GM19455 (cell line): ENCODE results near the gene MOCS1.

Source experiments
- ATAC-seq: cut with Tn5 transposase; IDR thresholded peaks from one replicate; pipeline ENCODE4 v1.9.1; 2021; ENCODE audit not compliant: unreplicated experiment

The MOCS1 gene

GRCh38 chr6:39905640-39905975 is 28.7 kb downstream of the MOCS1 start:
- no peak for ATAC-seq

GRCh38 chr6:39904946-39905639 is 29.2 kb downstream of the MOCS1 start:
- no peak for ATAC-seq

GRCh38 chr6:39903656-39904055 is 30.6 kb downstream of the MOCS1 start:
- no peak for ATAC-seq

- ATAC-seq: no peak
Measured at GRCh38 chr6:39902786-39903465, 31.3 kb downstream of the MOCS1 start.

GRCh38 chr6:39902136-39902535 is 32.1 kb downstream of the MOCS1 start:
- no peak for ATAC-seq

- ATAC-seq: no peak
Measured at GRCh38 chr6:39901670-39902069, 32.6 kb downstream of the MOCS1 start.

- ATAC-seq: no peak
Measured at GRCh38 chr6:39901116-39901655, 33.1 kb downstream of the MOCS1 start.

GRCh38 chr6:39899554-39900295 is 34.5 kb downstream of the MOCS1 start:
- ATAC-seq: no peak

GRCh38 chr6:39898625-39899024 is 35.6 kb downstream of the MOCS1 start:
- ATAC-seq: no peak

GRCh38 chr6:39897698-39898097 is 36.6 kb downstream of the MOCS1 start:
- no peak for ATAC-seq

- ATAC-seq: no peak
Measured at GRCh38 chr6:39896701-39897100, 37.6 kb downstream of the MOCS1 start.

GRCh38 chr6:39893286-39893685 is 41.0 kb downstream of the MOCS1 start:
- no peak for ATAC-seq

GRCh38 chr6:39892490-39893129 is 41.7 kb downstream of the MOCS1 start:
- no peak for ATAC-seq

- no peak for ATAC-seq
Measured at GRCh38 chr6:39891976-39892375, 42.3 kb downstream of the MOCS1 start.

GRCh38 chr6:39891353-39891752 is 42.9 kb downstream of the MOCS1 start:
- no peak for ATAC-seq

GRCh38 chr6:39889229-39889628 is 45.0 kb downstream of the MOCS1 start:
- ATAC-seq: no peak

- no peak for ATAC-seq
Measured at GRCh38 chr6:39887692-39888450, 46.4 kb downstream of the MOCS1 start.

- ATAC-seq: no peak
Measured at GRCh38 chr6:39886871-39887270, 47.4 kb downstream of the MOCS1 start.

- no peak for ATAC-seq
Measured at GRCh38 chr6:39885691-39886090, 48.6 kb downstream of the MOCS1 start.

- ATAC-seq: no peak
Measured at GRCh38 chr6:39884696-39885095, 49.6 kb downstream of the MOCS1 start.

GRCh38 chr6:39882531-39882899 is 51.7 kb downstream of the MOCS1 start:
- ATAC-seq: no peak
